ENCODE measurements around the gene ZNF316.
"Not testable (repeated sequence)": the region's sequence is repeated elsewhere in the genome, so short reads cannot be mapped to it uniquely, and the experiment has no call there.

The ZNF316 gene

DNA sequence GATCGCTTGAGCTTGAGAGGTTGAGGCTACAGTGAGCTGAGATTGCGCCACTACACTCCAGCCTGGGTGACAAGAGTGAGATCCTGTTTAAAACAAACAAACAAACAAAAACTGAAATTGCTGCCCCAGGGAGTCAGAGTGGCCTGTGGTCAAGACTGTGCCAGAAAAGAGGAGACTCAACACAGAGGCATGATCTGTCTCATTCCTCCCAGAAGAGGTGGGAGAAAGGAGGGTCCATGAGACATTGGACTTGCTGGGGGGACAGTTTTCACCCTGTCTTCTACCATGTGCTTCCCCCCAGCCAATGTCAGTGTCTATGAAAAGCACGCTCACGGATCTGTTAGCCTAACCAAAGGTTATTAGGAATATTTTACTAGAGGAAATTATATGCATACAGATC is 18.5 kb upstream of the ZNF316 start:
- in situ Hi-C loops (cut with HindIII; ENCODE audit: low pct_ligation_motif_present, low pct_unique_long_range_greater_than_20kb, low sequenced_read_pairs): no loop called here
- no peak for DNase-seq

DNA sequence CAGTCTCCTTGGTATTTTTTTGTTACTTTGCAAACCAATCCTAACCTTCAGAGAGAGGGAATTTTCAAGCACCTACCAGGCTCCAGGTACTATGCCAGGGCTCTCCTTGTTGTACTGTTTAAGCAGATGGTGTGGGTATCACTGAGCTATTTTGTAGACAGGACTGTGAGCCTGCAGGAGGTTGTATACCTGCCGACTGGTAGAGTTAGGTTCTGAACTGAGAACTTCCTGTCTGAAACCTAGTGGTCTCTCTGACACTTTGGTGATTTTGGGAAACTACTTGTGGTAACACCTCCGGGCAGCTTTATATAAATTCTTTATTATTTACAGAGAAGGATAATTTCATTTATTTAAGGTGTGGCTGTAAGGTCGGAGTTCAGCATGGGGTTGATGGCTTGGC is 17.2 kb upstream of the ZNF316 start:
- in situ Hi-C loops (cut with HindIII; ENCODE audit: low pct_ligation_motif_present, low pct_unique_long_range_greater_than_20kb, low sequenced_read_pairs): no loop called here
- DNase-seq: no peak

DNA sequence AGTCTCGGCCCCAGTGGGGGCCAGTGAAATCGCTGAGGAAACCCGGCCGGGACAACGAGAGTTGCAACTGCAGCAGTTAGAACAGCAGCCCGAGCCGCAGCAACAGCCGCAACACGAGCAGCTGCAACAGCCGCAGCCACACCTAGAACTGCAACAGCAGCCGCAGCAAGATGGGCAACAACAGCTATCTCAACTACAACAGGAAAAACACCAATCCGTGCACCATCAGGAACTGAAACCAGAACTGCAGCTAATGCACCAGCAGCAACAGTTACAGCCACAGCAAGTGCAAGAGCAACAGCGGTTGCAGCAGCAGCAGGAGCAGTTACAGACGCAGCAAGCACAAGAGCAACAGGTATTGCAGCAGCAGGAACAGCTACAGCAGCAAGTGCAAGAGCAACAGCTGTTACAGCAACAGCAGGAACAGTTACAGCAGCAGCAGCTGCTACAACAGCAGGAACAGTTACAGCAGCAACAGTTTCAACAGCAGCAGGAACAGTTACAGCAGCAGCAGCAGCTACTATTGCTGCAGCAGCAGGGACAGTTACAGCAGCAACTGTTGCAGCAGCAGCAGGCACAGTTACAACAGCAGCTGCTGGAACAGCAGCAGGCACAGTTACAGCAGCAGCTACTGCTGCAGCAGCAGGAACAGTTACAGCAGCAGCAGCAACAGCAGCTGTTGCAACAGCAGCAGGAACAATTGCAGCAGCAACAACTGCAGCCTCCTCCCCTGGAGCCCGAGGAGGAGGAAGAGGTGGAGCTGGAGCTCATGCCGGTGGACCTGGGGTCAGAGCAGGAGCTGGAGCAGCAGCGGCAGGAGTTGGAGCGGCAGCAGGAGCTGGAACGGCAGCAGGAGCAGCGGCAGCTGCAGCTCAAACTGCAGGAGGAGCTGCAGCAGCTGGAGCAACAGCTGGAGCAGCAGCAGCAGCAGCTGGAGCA is 15.7 kb upstream of the ZNF316 start:
- DNase-seq: no peak
- in situ Hi-C loops (cut with HindIII; ENCODE audit: low pct_ligation_motif_present, low pct_unique_long_range_greater_than_20kb, low sequenced_read_pairs): no loop called here

DNA sequence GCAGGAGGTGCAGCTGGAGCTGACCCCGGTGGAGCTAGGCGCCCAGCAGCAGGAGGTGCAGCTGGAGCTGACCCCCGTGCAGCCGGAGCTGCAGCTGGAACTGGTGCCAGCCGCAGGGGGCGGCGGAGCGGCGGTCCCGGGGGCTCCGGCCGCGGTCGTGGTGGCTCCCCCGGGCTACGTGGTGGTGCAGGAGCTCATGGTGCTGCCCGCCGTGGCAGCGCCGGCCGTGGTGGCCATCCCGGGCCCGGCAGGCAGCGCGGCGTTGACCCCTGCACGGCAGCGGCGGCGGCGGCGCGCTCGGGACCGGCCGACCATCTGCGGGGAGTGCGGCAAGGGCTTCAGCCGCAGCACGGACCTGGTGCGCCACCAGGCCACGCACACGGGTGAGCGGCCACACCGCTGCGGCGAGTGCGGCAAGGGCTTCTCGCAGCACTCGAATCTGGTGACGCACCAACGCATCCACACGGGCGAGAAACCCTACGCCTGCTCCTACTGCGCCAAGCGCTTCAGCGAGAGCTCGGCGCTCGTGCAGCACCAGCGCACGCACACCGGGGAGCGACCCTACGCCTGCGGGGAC is 14.9 kb upstream of the ZNF316 start:
- no peak for DNase-seq
- in situ Hi-C loops (cut with HindIII; ENCODE audit: low pct_ligation_motif_present, low pct_unique_long_range_greater_than_20kb, low sequenced_read_pairs): no loop called here

DNA sequence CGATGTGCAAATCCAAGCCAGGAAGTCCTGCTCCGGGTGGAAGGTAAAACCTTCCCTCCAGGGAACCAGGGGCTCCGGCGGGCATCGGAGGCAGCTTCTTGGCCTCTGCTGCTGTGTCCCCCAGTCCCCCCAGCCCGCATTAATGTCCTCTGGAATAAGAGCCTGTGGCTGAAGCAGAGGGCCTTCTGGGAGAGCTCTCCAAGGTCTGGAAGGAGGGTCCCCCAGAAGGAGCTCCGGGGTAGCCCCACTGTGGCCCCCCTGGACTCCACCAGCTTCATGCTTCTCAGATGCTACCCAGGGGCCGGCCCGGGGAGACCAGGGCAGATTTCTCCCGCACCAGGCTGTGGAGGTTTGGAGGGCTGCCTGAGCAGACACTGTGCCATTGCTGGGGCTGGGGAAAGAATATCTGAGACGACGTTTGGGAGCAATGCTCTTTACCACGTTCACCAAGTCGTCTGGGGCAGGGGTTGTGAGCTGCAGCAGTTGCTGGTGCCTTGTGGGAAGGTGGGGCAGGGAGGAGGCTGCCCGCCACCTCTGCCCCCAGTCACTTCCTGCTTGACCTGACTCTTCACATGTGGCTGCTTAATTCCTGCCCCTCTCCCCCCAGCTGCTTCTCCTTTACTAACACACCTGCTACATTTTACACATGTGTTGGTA is 13.4 kb upstream of the ZNF316 start:
- in situ Hi-C loops (cut with HindIII; ENCODE audit: low pct_ligation_motif_present, low pct_unique_long_range_greater_than_20kb, low sequenced_read_pairs): no loop called here

DNA sequence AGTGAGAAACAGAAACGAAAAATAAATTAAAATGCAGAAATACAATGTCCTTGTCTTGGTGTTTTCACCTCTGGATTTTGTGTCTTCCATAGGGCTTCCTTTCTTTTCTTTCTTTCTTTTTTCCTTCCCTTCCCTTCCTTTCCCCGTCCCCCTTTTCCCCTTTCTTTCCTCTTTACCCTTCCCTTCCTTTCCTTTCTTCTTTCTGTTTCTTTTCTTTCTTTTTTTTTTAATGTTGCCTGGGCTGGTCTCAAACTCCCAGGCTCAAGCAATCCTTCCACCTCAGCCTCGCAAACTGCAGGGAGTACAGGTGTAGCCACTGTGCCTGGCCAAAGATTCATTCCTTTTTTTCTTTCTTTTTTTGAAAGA is 12.9 kb upstream of the ZNF316 start:
- DNase-seq: no peak
- in situ Hi-C loops (cut with HindIII; ENCODE audit: low pct_ligation_motif_present, low pct_unique_long_range_greater_than_20kb, low sequenced_read_pairs): no loop called here

More for the DNA sequence above, 13.4 kb upstream of the ZNF316 start:
- DNase-seq: no peak

DNA sequence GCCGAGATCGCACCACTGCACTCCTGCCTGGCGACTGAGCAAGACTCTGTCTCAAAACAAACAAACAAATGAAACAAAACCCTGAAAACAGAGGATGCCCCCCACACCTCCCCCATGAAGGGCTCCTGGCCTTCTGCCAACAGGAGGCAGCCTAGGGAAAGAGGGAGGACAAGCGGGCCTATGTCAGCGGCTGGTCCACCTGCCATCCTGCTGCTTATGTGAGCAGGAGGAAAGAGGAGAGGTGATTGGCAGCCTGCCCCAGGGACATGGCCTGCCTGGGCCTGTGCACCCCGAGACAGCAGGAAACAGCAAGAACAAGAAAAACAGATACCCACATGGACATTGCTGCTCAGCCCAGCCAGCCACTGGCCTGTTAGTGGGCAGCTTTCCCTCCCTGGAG is 9.1 kb upstream of the ZNF316 start:
- in situ Hi-C loops (cut with HindIII; ENCODE audit: low pct_ligation_motif_present, low pct_unique_long_range_greater_than_20kb, low sequenced_read_pairs): no loop called here
- no peak for DNase-seq

DNA sequence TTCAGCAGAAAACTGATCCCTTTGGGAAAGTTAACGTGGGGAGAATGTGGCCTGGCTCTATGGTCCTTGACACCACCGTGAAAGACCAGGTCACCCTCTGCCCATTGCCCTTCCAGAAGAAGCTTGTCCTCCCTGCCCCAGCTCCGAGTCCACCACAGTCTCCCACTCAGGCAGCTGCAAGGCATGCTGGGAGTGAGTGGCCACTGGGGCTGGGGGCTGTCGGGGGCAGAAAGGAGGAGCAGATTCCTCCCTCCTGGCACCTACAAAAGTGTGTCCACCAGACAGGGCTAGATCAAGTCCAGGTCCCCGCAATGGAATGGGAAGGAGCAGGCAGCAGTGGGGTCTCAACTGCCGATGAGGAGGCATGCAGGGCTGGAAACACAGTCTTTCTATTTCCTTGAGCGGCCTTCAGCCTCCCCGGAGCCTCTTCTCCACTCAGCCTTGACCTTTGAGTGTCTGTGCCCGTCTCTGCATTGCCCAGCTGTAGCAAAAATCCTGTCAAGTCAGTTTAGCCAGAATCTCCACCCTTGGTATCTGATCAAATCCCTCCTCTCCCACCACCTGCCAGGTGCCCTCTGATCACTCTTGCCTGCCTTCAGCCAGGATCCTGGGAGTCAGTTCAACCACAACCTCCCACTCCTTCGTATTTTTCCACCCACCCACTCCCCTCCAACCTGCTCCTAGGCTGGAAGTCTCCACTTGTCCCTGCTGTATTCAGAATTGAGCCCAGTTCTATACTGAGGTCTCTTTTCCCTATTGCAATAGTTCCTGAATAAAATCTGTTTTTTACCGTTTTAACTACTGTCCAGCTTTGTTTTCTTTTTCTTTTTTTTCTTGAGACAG is 6.9 kb upstream of the ZNF316 start:
- DNase-seq: no peak
- in situ Hi-C loops (cut with HindIII; ENCODE audit: low pct_ligation_motif_present, low pct_unique_long_range_greater_than_20kb, low sequenced_read_pairs): no loop called here

DNA sequence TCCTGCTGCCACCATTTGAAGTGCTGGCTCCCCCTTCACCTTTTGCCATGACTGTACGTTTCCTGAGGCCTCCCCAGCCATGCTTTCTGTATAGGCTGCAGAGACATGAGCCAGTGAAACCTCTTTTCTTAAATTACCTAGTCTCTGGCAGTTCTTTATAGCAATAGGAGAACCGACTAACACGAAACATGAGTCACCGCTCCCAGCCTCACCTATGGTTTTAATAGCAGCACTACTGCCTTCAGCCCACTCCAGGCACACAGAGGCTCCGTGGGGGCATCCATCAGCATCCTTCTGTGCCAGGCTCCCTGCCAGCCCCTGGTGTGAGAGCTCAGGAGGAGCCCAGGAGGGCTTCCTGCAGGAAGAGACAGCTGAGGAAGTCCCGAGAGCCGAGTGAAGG is 5.5 kb upstream of the ZNF316 start:
- in situ Hi-C loops (cut with HindIII; ENCODE audit: low pct_ligation_motif_present, low pct_unique_long_range_greater_than_20kb, low sequenced_read_pairs): no loop called here

DNA sequence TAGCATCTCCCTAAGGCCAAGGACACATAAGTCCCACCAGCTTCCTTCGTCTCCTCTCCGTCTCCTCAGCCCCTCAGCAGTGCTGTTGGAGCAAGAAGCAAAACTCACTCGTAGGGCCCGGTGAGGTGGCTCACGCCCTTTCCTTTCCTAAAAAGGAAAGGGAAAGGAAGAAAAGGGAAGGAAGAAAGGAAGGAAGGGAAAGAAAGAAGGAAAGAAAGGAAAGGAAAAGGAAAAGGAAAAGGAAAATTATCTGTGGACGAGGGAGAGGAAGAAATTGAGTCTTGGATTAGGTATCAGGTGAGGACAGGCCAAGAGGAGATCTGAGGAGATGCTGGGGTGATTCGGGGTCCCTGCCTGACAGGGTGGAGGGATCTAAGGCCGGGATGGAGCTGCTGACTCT is 3.1 kb upstream of the ZNF316 start:
- DNase-seq: no peak
- in situ Hi-C loops (cut with HindIII; ENCODE audit: low pct_ligation_motif_present, low pct_unique_long_range_greater_than_20kb, low sequenced_read_pairs): no loop called here

More for the DNA sequence above, 5.5 kb upstream of the ZNF316 start:
- no peak for DNase-seq

DNA sequence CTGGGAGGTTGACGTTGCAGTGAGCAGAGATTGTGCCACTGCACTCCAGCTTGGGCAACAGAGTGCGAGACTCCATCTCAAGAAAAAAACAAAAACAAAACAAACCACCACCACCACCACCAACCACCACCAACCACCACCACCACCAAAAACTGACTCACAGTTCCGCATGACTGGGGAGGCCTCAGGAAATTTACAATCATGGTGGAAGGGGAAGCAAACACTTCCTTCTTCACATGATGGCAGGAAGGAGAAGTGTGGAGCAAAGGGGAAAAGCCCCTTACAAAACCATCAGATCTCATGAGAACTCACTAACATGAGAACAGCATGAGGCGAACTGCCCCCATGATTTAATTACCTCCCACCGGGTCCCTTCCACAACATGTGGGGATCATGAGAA is 2.1 kb upstream of the ZNF316 start:
- peak; percentile 16 for DNase-seq
- in situ Hi-C loops (cut with HindIII; ENCODE audit: low pct_ligation_motif_present, low pct_unique_long_range_greater_than_20kb, low sequenced_read_pairs): not testable (repeated sequence)

DNA sequence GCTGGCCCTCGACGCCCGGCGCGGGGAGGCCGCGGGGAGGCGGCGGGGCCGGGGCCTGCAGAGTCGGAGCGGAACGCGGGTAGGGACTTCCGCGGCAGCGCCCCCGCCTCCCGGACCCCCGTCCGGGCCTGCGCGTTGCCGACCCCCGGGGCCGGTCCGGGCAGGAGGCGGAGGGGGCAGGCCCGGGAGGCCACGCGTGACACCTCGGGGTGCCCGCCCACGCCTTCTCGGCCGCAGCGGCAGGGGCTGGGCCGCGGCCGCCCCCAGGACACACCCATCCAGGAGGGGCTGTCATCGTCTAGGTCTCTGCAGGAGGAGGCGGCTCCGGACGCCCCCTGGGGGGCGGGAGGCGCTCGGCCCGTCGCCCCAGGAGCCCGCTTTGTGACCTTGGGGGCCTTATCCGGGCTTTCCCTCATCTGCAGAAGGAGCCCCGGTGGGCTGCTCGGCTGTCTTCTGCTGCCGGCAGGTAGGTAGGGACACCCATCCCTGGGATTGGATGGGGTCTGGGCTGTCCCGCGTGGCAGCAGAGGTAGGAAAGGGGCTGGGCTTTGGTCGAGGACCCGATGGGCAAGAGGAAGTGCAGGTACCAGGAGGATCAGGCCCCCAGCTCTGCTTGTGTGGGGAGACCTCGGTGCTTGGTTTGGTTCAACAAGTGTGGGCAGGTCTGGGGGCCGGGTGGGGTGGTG is 569 bp downstream of the ZNF316 start:
- DNase-seq: peak; percentile 55
- in situ Hi-C loops (cut with HindIII; ENCODE audit: low pct_ligation_motif_present, low pct_unique_long_range_greater_than_20kb, low sequenced_read_pairs): no loop called here

DNA sequence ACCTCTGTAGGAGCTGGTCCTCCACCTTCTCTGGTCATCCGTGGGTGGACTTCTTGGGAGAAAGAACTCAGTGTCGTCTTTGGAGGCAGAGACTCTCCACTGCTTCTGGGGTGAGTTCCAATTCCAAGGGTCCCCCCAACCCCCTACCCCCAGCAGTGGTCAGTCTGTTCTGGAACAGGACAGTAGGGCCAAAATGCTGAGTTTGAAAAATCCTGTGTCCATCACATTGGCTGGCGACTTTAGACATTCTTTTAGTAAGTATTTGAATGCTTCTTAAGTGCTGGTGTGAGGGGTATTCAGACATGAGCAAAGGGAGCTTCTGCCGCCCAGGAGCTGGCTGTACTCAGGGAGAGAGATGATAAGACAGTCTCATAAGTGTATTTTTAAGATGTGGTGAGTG is 1.9 kb downstream of the ZNF316 start:
- in situ Hi-C loops (cut with HindIII; ENCODE audit: low pct_ligation_motif_present, low pct_unique_long_range_greater_than_20kb, low sequenced_read_pairs): no loop called here
- no peak for DNase-seq

DNA sequence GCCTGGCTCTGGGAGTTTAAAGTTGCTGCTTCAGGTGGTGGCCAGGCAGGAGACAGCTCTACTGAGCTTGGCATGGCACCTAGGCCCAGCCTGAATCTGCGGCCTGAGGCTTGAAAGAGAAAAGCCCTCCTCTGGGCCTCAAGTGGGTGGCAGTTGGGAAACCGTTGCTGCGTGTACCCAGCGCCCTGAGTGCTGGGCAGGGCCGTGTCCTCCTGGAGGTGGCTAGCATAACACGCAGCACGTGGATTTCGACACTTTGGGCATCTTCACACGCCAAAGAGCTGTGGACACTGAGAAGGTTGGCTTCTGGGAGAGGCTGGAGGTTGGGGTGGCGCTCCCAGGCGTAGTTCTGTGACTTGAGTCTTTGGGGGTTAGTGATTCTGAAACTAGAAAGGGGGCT is 2.5 kb downstream of the ZNF316 start:
- DNase-seq: no peak
- in situ Hi-C loops (cut with HindIII; ENCODE audit: low pct_ligation_motif_present, low pct_unique_long_range_greater_than_20kb, low sequenced_read_pairs): no loop called here

DNA sequence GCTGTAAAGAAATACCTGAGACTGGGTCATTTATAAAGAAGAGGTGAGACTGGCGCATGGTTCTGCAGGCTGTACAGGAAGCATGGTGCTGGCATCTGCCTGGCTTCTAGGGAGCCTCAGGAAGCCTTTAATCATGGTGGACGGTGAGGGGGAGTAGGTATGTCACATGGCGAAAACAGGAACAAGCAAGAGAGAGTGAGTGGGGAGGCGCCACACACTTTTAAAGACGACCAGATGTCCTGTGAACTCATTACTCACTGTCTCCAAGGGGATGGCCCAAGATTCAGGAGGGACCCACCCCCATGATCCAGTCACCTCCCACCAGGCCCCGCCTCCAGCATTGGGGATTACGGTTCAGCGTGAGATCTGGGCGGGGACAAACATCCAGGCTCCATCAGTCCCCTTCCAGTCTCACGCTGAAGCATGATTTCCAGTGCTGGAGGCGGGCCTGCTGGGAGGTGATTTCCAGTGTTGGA is 3.2 kb downstream of the ZNF316 start:
- no peak for DNase-seq
- in situ Hi-C loops (cut with HindIII; ENCODE audit: low pct_ligation_motif_present, low pct_unique_long_range_greater_than_20kb, low sequenced_read_pairs): no loop called here

DNA sequence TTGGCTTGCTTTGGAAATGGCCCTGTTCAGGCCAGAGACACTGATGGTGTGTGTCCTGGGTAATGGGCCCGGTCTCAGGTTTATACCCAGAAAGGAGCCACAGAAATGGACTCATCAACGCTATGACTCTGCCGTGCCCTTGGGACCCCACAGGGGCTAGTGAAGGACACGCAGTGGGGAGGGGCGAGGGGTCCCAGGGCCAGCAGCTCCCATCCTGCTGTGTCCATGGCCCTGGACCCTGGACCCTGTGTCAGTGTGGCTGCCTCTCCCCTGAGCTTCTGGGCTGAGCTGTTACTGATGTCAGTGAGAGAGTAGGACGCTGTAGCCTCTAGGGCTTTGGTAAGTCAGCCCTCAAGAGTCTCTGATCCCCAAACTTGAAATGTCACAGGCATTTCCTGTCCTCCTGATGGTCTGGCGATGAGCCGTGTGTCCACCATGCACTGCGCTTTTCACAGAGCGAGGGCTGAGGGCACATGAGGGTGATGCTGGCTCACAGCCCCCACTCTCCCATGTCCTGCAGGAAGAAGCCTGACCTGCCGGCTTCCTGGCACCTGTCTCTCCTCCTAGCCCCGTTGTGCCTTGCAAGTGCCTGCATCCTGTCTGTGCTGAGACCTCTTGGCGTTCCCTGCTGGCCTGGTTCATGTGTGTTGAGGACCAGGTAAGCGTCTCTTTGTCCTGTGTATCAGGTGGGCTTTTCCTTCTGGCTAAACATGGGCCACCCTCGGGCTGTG is 4.4 kb downstream of the ZNF316 start:
- DNase-seq: no peak
- in situ Hi-C loops (cut with HindIII; ENCODE audit: low pct_ligation_motif_present, low pct_unique_long_range_greater_than_20kb, low sequenced_read_pairs): no loop called here

DNA sequence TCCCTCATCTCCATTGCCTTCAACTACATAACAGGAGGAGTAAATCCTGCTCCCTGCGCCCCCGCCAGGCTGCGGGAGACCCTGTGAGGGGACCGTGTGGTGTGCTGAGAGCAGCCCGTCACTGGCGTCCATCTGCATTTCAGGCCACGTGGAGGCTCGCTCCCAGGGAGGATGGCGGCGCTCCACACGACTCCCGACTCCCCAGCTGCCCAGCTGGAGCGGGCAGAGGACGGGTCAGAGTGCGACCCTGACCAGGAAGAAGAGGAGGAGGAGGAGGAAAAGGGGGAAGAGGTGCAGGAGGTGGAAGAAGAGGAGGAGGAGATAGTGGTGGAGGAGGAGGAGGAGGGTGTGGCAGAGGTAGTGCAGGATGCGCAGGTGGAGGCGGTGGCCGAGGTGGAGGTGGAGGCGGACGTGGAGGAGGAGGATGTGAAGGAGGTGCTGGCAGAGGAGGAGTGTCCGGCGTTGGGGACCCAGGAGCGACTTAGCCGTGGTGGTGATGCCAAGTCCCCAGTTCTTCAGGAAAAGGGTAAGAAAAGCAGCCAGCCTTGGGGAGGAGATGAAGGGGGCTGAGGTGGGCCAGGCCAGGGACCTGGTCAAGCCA is 5.2 kb downstream of the ZNF316 start:
- in situ Hi-C loops (cut with HindIII; ENCODE audit: low pct_ligation_motif_present, low pct_unique_long_range_greater_than_20kb, low sequenced_read_pairs): no loop called here
- DNase-seq: no peak
